HG02623 (cell line): Measurements from ENCODE around the gene HELQ.
"Not testable (repeated sequence)": the region's sequence is repeated elsewhere in the genome, so short reads cannot be mapped to it uniquely, and the experiment has no call there.

ENCODE experiments used
- ATAC-seq: cut with Tn5 transposase; IDR thresholded peaks from one replicate; pipeline ENCODE4 v1.9.1; 2021; ENCODE audit warnings: moderate library complexity; ENCODE audit not compliant: unreplicated experiment

The HELQ gene

DNA sequence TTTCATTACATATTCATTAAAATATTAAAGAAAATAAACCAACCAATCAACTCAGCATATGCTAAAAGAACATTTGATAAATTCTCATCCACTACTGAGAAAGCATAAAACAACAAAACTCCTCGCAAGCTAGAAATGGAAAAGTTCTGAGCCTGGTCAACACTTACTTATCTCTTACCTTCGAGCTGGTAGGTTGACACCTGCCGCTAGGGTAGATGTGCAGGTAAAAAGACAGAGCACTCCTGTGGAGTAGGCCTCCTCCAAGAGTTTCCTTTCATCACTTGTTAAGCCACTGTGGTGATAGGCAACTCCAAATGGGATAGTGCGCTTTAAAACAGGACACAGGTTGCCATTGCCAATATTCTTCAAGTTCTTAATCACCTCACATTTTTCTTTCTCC, 18.9 kb downstream of the HELQ start:
- ATAC-seq: no peak

DNA sequence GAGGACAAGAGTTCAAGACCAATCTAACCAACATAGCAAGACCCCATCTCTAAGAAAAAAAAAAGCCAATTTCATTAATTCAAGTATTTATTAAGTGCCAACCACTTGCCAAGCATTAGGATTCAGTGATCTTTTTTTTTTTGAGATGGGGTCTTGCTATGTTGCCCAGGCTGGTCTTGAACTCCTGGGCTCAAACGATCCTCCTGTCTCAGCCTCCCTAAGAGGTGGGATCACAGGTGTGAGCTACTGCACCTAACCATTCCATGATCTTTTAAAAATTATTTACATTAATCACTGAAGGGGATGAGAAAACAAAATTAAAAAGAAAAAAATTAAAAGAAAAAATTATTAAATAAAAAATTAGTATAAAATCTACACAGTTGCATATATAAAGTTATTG, 24.4 kb downstream of the HELQ start:
- ATAC-seq: no peak

DNA sequence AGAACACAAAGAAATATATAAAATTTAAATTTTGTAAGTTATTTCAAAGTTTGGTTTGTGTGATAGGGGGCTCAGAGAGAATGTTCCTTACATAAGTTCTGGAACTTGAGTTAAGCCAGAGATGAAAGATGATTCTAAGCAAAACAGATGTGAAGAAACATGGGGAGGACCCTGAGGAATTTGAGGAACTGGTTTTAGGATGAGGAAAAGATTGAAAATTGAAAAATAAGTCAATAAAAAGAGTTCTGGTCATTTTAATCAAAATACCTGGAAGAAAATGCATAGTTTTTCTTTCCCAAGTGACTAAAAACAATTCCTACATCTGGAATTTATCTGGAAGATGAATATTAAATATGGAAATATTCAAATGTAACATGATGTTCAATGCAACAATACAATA, 37.4 kb downstream of the HELQ start:
- no peak for ATAC-seq

DNA sequence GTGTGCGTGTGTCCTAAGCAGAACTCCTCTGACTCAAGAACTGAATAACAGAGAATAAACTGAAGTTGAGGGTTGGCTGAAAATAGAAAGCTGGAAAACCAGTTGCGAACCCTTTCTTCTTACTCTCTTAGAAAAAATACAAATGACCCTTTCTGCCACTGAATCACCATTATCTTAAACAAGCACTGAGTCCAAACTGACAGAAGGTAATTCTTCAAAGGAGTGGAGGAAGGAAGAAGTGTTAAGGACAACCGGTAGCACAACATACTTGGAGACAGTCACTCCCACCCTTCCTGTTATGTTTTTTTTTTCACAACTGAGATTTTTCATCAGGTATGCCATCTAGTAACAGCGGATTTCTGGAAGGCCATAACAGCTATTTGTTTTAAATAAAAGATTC, 38.1 kb downstream of the HELQ start:
- no peak for ATAC-seq

DNA sequence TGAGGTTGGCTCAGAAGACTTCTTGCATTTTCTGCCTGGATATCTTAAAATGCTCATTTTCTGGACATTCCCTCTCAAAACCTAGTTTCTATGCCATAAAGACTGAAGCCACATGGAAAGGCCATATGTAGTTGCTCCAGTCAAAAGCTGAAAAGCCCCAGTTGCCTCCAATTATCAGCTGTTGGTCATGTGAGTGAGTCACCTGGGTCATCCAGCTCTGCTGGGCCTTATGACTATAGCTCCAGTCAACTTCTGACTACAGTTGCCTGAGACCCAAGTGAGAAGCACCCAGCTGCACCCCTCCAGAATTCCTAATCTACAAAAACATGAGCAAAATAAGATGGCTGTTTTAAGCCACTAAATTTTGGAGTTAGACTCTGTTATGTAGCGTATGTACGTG, 41.9 kb downstream of the HELQ start:
- no peak for ATAC-seq

DNA sequence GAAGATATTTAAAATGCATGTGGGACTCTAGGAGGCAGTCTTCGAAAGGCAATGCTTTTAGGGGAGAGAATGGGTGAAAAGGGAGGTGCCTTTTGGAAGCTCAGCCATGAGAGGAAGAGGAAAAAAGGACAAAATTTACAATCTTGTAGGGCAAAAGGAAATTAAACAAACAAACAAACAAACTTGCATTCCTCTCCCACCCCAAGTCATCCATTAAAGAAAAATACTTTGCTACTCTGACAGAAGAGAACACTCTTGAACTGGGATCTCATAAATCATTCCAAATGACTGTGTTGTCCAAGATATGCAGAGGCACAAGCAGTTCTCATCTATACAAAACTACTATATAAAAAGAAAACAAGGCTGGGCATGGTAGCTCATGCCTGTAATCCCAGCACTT, 46.7 kb downstream of the HELQ start:
- ATAC-seq: no peak

DNA sequence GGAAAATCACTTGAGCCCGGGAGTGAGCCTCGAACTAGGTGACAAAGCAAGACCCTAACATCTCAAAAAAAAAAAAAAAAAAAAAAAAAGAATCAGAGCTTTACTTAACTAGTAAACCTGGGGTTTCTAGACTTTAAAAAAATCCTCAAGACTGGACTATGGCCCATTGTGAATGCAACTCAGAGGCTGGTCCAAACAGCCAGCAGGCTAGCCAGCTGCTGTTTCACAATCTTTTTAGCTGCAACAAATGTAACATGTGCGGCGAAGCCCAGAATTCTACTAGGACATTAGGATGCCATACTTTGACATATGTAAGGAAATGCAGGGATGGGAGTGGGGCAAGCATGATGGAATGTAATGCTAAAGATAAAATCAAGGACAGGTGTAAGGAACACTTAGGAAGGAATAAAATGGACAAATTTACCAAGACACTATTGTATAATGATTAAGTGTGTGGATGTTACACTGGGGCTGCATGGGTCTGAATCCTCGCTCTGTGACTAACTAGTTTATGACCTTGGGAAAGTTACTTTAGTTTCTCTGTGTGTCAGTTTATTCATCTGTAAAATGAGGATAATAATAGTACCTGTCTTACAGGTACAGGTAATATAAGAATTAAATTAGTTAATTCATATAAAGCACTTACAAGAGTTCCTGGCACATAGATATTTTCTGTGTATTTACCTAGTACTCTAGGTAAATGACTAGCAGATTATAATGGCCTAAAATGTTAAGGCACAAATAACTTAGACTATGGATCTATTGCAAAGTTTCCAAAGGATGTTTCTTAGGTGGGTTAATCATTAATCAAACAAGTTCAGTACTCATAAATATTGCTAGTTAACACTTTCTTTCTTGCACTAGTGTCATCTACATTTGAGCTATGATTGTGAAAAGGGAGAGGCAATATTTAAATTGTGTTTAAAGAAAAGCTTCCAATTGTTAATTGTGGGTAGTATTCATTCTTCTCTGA, 49.5 kb downstream of the HELQ start:
- ATAC-seq: no peak

DNA sequence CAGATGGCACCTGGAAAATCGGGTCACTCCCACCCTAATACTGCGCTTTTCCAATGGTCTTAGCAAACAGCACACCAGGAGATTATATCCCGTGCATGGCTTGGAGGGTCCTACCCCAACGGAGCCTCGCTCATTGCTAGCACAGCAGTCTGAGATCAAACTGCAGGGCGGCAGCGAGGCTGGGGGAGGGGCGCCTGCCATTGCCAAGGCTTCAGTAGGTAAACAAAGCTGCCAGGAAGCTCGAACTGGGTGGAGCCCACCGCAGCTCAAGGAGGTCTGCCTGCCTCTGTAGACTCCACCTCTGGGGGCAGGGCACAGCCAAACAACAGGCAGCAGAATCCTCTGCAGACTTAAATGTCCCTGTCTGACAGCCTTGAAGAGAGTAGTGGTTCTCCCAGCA, 57.5 kb downstream of the HELQ start:
- not testable (repeated sequence) for ATAC-seq

DNA sequence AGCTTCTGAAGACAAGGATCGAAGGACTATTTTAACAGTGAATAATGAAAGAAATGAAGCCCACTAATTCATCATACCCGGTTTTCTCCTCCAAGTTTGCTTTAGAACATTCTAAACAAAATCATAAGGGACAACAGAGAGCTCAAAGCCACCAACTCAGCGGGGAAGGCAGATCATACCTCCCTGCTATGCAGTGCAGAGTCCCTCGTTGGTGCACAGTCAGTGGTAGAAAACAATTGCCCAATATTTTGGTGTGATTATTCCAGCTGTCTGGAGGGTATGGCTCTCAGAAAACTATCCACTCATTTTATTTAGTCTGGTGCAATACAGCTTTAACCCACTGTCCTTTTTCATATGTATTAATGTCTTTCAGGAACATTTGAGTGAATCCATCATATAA, 61.7 kb downstream of the HELQ start:
- ATAC-seq: no peak

DNA sequence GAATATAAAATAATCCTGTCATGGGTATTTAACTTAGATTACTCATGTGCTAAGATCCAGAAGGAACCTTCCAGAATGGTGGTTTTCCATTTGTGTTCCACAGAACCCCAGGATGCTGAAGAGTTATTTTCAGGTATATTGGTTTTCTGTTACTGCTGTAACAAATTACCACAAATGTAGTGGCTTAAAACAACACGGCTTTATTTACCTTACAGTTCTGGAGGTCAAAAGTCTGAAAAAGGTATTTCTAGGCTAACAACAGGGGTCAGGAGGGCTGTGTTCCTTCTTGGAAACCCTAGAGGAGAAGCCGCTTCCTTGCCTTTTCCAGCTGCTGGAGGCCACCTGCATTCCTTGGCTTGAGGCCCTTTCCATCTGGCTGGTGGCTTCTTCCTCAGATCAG, 63.1 kb downstream of the HELQ start:
- ATAC-seq: no peak

DNA sequence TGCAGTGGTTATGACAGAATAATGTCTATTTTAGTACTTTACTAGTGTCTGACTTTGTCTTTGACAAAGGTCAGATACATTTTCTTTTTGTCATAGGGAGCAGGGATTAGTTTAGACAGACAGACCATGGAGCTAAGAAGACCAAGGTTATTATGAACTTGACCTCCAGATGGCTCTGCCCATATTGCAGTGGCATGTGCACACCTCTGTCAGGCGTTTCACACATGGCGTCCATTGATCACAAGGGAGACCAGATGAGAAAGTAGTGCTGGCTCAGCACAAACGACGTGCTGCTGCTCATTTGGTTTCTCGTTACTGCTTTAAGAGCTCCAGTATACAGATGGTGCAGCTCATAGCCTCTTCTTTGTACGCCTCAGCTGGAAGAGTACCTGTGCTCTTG, 64.7 kb downstream of the HELQ start:
- no peak for ATAC-seq

DNA sequence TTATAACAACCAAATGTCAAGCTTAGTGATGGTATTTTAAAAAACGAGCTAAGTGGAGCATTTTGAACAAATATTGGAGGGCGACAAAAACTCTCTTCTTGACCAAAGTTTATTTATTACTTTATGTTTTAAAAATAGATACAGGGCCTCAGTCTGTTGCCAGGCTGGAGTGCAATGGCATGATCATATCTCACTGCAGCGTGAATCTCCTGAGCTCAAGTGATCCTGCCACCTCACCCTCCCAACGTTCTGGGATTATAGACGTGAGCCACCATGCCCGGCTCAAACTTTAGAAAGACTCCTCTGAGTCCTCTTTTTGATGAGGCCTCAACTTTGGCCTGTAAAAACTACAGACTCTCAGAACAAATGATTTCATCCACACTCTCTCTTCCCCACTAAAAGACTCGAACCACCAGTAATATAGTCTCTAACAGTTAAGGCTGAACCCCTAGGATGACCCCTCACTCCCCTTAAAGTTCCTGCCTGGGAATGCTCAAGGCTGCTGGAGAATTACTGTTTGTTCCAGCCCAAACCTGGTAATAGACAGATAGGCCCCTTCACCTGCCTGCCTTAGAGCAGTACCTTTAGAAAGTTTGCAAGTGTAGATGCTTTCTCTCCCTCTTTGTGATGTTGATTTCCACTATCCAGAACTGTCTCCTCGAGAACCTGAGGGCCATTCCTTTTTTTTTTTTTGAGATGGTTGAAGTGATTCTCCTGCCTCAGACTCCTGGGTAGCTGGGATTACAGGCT, 65.7 kb downstream of the HELQ start:
- no peak for ATAC-seq

DNA sequence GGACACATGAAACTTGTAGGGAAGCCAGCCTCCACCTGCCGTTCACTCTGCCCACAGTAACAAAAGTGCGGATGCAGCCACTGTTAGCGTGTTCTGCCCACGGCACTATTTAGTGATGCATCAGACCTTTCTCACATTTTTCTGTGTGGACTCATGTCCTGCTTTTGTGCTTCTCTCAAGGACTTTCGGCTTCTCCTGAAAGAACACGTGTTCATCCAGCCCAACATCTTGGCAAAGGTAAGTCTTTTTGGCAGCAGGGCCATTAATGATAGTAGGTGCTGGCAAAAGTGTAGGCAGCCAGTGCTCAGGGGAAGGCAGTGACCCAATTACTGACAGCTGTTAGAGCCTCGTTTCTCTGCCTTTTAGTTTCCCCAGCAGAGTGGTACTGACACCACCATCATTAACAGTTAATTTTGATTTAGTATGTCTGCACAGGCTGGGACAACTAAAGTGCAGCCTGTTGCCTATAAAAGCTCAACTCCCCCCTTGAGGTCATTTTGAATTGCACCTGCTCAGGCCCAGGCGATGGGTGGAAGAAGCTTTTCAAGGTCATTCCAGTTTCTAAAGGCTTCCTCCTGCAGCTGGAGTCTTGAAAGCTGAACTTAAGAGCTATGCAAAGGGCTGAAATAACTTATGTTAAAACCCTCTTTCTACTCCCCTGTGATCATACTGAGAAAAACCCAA, 66.4 kb downstream of the HELQ start:
- no peak for ATAC-seq

DNA sequence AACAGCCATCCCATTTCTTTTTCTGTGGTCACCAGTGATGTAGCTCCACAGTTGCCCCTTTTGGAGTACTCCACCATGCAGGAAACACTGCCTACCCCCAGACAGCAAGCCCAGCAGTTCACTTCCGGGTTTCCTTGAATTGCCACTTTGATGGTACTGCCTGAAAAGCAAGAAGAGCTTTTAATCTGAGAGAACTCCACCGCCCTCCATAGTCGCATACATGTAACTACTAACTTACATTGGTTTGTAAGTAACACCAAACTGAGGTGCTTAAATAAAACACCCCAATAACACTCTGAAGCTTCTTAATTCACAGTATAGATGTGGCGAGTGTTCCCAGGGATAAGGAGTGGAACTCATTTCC, 67.3 kb downstream of the HELQ start:
- no peak for ATAC-seq

DNA sequence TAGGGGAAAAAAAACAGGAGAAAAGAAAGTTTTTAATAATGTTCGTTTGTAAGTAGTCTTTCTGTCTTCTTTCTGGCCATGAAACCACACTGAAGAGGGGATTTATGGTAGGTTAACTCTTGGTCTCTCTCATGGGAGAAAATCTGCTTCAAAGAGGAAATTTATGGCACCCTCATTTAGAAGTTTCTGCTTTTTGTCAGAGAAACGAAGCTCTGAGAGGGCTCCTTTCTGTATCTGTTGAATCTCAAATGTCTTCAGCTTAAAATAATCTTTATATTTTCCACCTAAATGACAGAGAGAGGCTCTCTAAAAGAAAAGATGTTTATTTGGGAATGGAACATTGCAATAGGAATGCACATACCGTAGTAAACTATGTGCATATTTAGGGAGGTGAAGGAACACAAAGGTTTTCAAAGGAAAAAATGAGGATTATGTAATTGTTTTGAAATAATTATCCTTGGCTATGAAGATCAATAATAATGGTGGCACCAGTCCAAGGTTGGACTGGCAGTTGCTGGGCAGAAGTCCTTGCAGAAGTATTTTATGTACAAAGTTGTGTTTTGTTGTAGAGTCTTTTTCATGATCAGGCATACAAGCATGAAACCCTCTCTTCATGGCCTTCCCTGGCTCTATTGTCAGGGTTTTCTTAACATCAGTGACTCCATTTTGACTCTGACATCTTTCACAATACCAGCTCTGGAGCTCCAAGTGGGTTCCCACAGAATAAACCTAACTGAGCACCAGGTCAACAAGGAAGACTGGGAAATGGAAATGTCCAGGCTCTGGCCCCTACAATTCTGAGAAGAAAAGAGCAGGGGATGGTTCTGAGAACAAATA, 67.9 kb downstream of the HELQ start:
- ATAC-seq: no peak

DNA sequence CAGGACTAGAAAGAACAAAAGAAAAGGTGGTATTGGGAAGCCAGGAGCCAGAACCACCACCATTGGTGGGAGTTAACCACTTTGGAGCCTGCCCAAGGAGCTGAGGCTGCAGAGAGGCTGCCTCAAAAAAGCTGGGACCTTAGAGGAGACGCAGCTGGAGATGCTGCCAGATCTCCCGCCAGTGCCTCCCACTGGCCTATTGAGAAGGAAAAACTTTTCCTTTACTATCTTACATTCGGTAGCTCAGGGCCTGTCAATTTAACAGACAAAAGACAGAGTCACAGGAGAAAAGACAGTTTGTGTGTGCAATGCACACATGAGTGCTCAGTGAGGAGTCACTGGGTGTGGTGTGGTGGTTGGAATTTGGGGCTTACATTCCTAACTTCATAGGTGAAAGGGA, 68.6 kb downstream of the HELQ start:
- no peak for ATAC-seq

DNA sequence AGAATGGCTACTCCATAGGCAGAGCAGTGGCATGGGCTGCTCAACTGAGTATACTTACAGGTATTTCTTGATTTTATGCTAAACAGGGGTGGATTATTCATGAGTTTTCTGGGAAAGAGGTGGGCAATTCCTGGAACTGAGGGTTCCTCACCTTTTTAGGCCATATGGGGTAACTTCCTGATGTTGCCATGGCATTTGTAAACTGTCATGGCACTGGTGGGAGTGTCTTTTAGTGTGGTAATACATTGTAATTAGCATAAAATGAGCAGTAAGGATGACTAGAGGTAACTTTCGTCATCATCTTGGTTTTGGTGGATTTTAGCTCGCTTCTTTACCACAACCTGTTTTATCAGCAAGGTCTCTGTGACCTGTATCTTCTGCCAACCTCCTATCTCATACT, 72.8 kb downstream of the HELQ start:
- no peak for ATAC-seq

DNA sequence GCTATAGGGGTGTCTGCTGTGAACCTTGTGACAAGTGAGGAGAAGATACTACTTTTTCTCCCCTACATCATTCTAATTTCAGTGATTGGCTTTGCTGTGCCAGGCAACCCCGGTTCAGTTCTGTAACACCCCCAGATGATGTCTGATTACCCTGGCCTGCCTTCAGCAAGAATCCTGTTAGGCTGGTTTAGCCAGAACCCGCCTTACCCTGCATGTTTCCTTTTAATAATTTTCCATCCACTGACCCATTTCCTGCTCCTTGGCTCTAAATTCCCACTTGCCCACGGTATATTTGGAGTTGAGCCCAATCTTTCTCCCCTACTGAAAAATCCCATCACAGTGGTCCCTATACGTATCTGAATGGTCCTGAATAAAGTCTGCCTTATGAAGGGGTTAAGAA, 74.5 kb downstream of the HELQ start:
- ATAC-seq: no peak

DNA sequence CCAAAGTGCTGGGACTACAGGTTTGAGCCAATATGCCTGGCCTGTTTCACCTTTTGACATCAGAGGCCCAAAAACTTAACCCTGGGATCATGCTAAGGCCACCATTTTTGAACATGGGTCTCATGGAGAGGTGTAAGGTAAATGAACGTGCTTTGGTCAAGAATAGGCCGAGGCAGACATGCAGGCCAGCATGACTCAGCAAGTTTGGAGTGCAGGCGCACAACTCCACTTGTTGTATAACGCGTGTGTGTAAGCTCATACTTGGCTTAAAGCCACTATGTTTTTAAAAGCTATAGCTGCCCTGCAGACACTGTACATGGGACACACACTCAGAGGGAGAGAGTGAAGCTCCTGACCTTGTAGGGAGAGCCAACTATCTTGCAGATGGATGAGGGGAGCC, 77.2 kb downstream of the HELQ start:
- no peak for ATAC-seq

DNA sequence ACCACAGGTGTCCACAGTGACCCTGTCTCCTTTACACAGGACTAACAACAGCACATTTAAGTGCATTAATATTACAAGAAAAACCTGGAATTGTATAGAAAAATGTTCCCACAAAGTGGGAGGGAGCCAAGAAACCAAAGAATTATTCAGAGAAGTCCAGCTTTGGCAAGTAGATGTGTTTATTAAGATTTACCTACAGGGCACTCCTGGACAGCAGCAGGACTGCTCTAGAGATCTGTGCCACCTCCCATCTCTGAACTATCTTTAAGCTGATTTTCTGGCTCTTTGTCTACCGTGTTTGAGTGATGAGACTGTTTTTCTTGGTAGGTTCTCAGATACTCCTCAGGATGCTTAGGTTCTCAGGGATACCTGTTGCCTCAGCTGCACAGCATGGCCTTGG, 82.7 kb downstream of the HELQ start:
- no peak for ATAC-seq

DNA sequence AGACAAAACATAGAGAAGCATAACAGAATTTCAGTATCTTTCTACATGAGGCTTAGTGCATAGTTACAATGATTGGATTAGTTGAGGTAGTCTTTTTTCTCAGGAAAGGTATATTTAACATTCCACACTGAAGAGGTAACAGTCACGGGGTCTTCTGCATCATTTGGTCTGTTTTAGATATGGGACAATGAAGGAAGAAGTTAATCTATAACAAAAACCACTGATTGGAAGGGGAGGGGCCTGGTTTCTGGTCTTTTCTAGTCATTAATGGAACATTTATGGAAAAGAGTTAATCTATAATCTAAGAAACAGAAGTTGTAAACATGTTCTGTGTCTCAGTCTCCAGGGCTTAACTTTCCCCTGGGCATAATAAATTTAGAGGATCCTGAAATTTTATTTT, 83.7 kb downstream of the HELQ start:
- ATAC-seq: no peak
